ENCODE results near the gene SLC46A2.

- TF ChIP-seq CTCF (IDR thresholded peaks at IDR 0.05) = no peak
- no peak for TF ChIP-seq POLR2AphosphoS5 (IDR thresholded peaks at IDR 0.05)
Measured at GRCh38 chr9:112917987-112918362, 27.3 kb upstream of the SLC46A2 start.

Data from suprapubic skin (tissue), 3 donors.